Stimulated activated naive CD4-positive, alpha-beta T cell (primary cell): ENCODE measurements around the gene LNX1.

Source experiments
- DNase-seq, 6 experiments: peaks; one replicate each; lab custom pipeline; 2025; lab: John Stamatoyannopoulos, UW

Gene LNX1

GRCh38 chr4:53532521-53532920 lies 58.8 kb downstream of the LNX1 start:
- no peak for DNase-seq

- DNase-seq: no peak
Measured at GRCh38 chr4:53531585-53532224, 59.6 kb downstream of the LNX1 start.

GRCh38 chr4:53529025-53529424 lies 62.3 kb downstream of the LNX1 start:
- no peak for DNase-seq

- no peak for DNase-seq
Measured at GRCh38 chr4:53527930-53528329, 63.4 kb downstream of the LNX1 start.

- DNase-seq: no peak
Measured at GRCh38 chr4:53527326-53527725, 64.0 kb downstream of the LNX1 start.

- DNase-seq: no peak
Measured at GRCh38 chr4:53522334-53522733, 69.0 kb downstream of the LNX1 start.

- DNase-seq: no peak
Measured at GRCh38 chr4:53520116-53520515, 71.2 kb downstream of the LNX1 start.

GRCh38 chr4:53518807-53519206 lies 72.5 kb downstream of the LNX1 start:
- DNase-seq: no peak

GRCh38 chr4:53515076-53515475 lies 76.2 kb downstream of the LNX1 start:
- DNase-seq: no peak

- no peak for DNase-seq
Measured at GRCh38 chr4:53514509-53514908, 76.8 kb downstream of the LNX1 start.

GRCh38 chr4:53512608-53513007 lies 78.7 kb downstream of the LNX1 start:
- DNase-seq: no peak

- no peak for DNase-seq
Measured at GRCh38 chr4:53511014-53511413, 80.3 kb downstream of the LNX1 start.

GRCh38 chr4:53510321-53510720 lies 81.0 kb downstream of the LNX1 start:
- no peak for DNase-seq

GRCh38 chr4:53508446-53508845 lies 82.8 kb downstream of the LNX1 start:
- DNase-seq: no peak

GRCh38 chr4:53507671-53508286 lies 83.5 kb downstream of the LNX1 start:
- DNase-seq: no peak

GRCh38 chr4:53507058-53507457 lies 84.2 kb downstream of the LNX1 start:
- no peak for DNase-seq

GRCh38 chr4:53505947-53506346 lies 85.3 kb downstream of the LNX1 start:
- no peak for DNase-seq

- no peak for DNase-seq
Measured at GRCh38 chr4:53502094-53502493, 89.2 kb downstream of the LNX1 start.

GRCh38 chr4:53501561-53501960 lies 89.7 kb downstream of the LNX1 start:
- no peak for DNase-seq

GRCh38 chr4:53500546-53500945 lies 90.7 kb downstream of the LNX1 start:
- no peak for DNase-seq

GRCh38 chr4:53499791-53500190 lies 91.5 kb downstream of the LNX1 start:
- no peak for DNase-seq

GRCh38 chr4:53498706-53499105 lies 92.6 kb downstream of the LNX1 start:
- DNase-seq: no peak

GRCh38 chr4:53497487-53498244 lies 93.6 kb downstream of the LNX1 start:
- DNase-seq: no peak
